ENCODE results near the gene PROB1. TPM values are rescaled to one million over a fixed set of nuclear protein-coding genes. Genes with fewer than 3 reads are reported as not detected.
A peak's percentile ranks its signal among the peaks of the same experiment; 100 is the strongest.

PROB1 gene
- total and polyA plus RNA-seq, 2 experiments from 2014 or later = 0.55 to 1.6 TPM

- Histone ChIP-seq H3K9ac (no peak overlapping the region), H3K36me3 (ENCODE audit: low read depth) (peaks cover 34% of the 10 kb centered on the region), H3K4me2 (ENCODE audit: unreplicated experiment) (no peak overlapping the region), H3K4me1 (ENCODE audit: insufficient read depth) (peaks cover 24% of the 10 kb centered on the region; the same call in 1 of the 2 replicates), H3F3A (ENCODE audit: insufficient read depth) (peaks cover 13% of the 10 kb centered on the region), H3K4me3 (no peak overlapping the region), H3K9me2 (ENCODE audit: insufficient read depth) (no peaks in the 10 kb centered on the region), H2AFZ (no peak overlapping the region), H4K20me1 (ENCODE audit: insufficient read depth) (no peaks in the 10 kb centered on the region), H3K27me3 (replicated peaks; ENCODE audit: insufficient read depth) (no peaks in the 10 kb centered on the region), H3K27ac (no peak overlapping the region), H3K9me3 (ENCODE audit: low read depth) (no peaks in the 10 kb centered on the region), H3K79me2 (ENCODE audit: insufficient read depth) (peaks cover 26% of the 10 kb centered on the region)
- DNase-seq = no peak
- in situ Hi-C loops (cut with MboI) = no loop called here
- WGBS, 2 experiments (ENCODE audit: low coverage in 1 of 2, low lambda C conversion rate in 2 of 2, missing lambda C conversion rate in 2 of 2) = 94% methylated on average over 7 of the region's 7 CpGs
- no peak for TF ChIP-seq EZH2phosphoT487 (IDR thresholded peaks at IDR 0.05; ENCODE audit: insufficient read depth, low read depth)
- TF ChIP-seq EZH2 (IDR thresholded peaks at IDR 0.05; ENCODE audit: insufficient read depth, poor library complexity, severe bottlenecking) = no peak
Observed at GRCh38 chr5:139371482-139372435, 23.1 kb downstream of the PROB1 start.

- peak overlapping the region; percentile 12; the same call in 1 of the 2 replicates for H3K9ac ChIP-seq
- peaks cover 13% of the 10 kb centered on the region for H3F3A ChIP-seq (ENCODE audit: insufficient read depth)
- 55 to 56% methylated on average over 1 of the region's 1 CpG for WGBS, 2 experiments (ENCODE audit: low coverage in 1 of 2, low lambda C conversion rate in 2 of 2, missing lambda C conversion rate in 2 of 2)
- no peaks in the 10 kb centered on the region for H3K27me3 ChIP-seq (replicated peaks; ENCODE audit: insufficient read depth)
- H3K9me3 ChIP-seq (ENCODE audit: low read depth) = no peaks in the 10 kb centered on the region
- H3K4me2 ChIP-seq (ENCODE audit: unreplicated experiment) = no peak overlapping the region
- H4K20me1 ChIP-seq (ENCODE audit: insufficient read depth) = no peaks in the 10 kb centered on the region
- in situ Hi-C loops (cut with MboI) = no loop called here
- DNase-seq = peak; percentile 62
- peaks cover 56% of the 10 kb centered on the region for H3K36me3 ChIP-seq (ENCODE audit: low read depth)
- no peak overlapping the region for H2AFZ ChIP-seq
- no peak for TF ChIP-seq EZH2phosphoT487 (IDR thresholded peaks at IDR 0.05; ENCODE audit: insufficient read depth, low read depth)
- H3K4me1 ChIP-seq (ENCODE audit: insufficient read depth) = peaks cover 24% of the 10 kb centered on the region; the same call in 1 of the 2 replicates
- H3K79me2 ChIP-seq (ENCODE audit: insufficient read depth) = peaks cover 48% of the 10 kb centered on the region
- H3K27ac ChIP-seq = peak overlapping the region; percentile 47
- no peaks in the 10 kb centered on the region for H3K9me2 ChIP-seq (ENCODE audit: insufficient read depth)
- no peak overlapping the region for H3K4me3 ChIP-seq
Observed at GRCh38 chr5:139369181-139369580, 25.7 kb downstream of the PROB1 start.

- Histone ChIP-seq H3K27me3 (replicated peaks; ENCODE audit: insufficient read depth) (no peaks in the 10 kb centered on the region), H3F3A (ENCODE audit: insufficient read depth) (peaks cover 13% of the 10 kb centered on the region), H3K9ac (peak overlapping the region; percentile 12; the same call in 1 of the 2 replicates), H2AFZ (no peak overlapping the region), H3K4me3 (no peak overlapping the region), H3K9me3 (ENCODE audit: low read depth) (no peaks in the 10 kb centered on the region), H3K9me2 (ENCODE audit: insufficient read depth) (no peaks in the 10 kb centered on the region), H3K27ac (peak overlapping the region; percentile 47), H3K4me2 (ENCODE audit: unreplicated experiment) (no peak overlapping the region), H4K20me1 (ENCODE audit: insufficient read depth) (no peaks in the 10 kb centered on the region; the same call in 1 of the 2 replicates), H3K79me2 (ENCODE audit: insufficient read depth) (peaks cover 54% of the 10 kb centered on the region), H3K36me3 (ENCODE audit: low read depth) (peaks cover 61% of the 10 kb centered on the region), H3K4me1 (ENCODE audit: insufficient read depth) (peaks cover 20% of the 10 kb centered on the region; the same call in 1 of the 2 replicates)
- in situ Hi-C loops (cut with MboI) = no loop called here
- 73 to 74% methylated on average over 2 of the region's 2 CpGs for WGBS, 2 experiments (ENCODE audit: low coverage in 1 of 2, low lambda C conversion rate in 2 of 2, missing lambda C conversion rate in 2 of 2)
- TF ChIP-seq EZH2 (IDR thresholded peaks at IDR 0.05; ENCODE audit: insufficient read depth, poor library complexity, severe bottlenecking) (no peak), EZH2phosphoT487 (IDR thresholded peaks at IDR 0.05; ENCODE audit: insufficient read depth, low read depth) (no peak)
- no peak for DNase-seq
Observed at GRCh38 chr5:139368613-139369012, 26.3 kb downstream of the PROB1 start.

DNA sequence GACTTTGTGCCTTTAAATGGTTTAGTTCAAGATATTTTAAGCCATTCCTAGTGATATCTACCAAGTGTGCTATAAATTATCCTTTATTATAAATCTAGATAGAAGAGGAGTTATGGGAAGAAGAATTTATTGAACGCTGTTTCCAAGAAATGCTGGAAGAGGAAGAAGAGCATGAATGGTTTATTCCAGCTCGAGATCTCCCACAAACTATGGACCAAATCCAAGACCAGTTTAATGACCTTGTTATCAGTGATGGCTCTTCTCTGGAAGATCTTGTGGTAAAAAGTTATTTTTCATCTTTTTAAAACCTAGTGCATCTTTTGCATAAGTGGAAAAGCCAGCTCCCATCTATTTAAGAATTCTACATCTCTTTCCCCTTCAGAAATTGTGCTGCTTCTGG is 30.4 kb downstream of the PROB1 start:
- peaks cover 16% of the 10 kb centered on the region for H3K4me1 ChIP-seq (ENCODE audit: insufficient read depth)
- no peaks in the 10 kb centered on the region for H3K9me2 ChIP-seq (ENCODE audit: insufficient read depth)
- peaks cover 8% of the 10 kb centered on the region for H3F3A ChIP-seq (ENCODE audit: insufficient read depth)
- TF ChIP-seq EZH2 (IDR thresholded peaks at IDR 0.05; ENCODE audit: insufficient read depth, poor library complexity, severe bottlenecking) (no peak), EZH2phosphoT487 (IDR thresholded peaks at IDR 0.05; ENCODE audit: insufficient read depth, low read depth) (no peak)
- no peak for DNase-seq
- no peak overlapping the region for H3K27ac ChIP-seq
- peaks cover 41% of the 10 kb centered on the region for H3K36me3 ChIP-seq (ENCODE audit: low read depth)
- in situ Hi-C loops (cut with MboI) = no loop called here
- H3K79me2 ChIP-seq (ENCODE audit: insufficient read depth) = peaks cover 91% of the 10 kb centered on the region
- no peaks in the 10 kb centered on the region for H3K9me3 ChIP-seq (ENCODE audit: low read depth)
- H4K20me1 ChIP-seq (ENCODE audit: insufficient read depth) = peaks cover 3% of the 10 kb centered on the region; the same call in 1 of the 2 replicates
- WGBS, 2 experiments (ENCODE audit: low coverage in 1 of 2, low lambda C conversion rate in 2 of 2, missing lambda C conversion rate in 2 of 2) = 83 to 85% methylated on average over 2 of the region's 2 CpGs
- no peaks in the 10 kb centered on the region for H3K27me3 ChIP-seq (replicated peaks; ENCODE audit: insufficient read depth)
- no peak overlapping the region for H3K4me3 ChIP-seq
- no peak overlapping the region for H3K4me2 ChIP-seq (ENCODE audit: unreplicated experiment)
- H2AFZ ChIP-seq = no peak overlapping the region
- H3K9ac ChIP-seq = no peak overlapping the region
